Measurements from ENCODE around the gene PLEK. TPM values are rescaled to one million over a fixed set of nuclear protein-coding genes. Genes with fewer than 3 reads are reported as not detected.

PLEK gene
- total and polyA plus RNA-seq, 2 experiments from 2014 or later, result 0.92 to 0.93 TPM

- 93% methylated on average over 1 of the region's 1 CpG for WGBS (ENCODE audit: low lambda C conversion rate, missing lambda C conversion rate)
- Histone ChIP-seq H2AFZ (no peak overlapping the region), H3K27ac (no peak overlapping the region)
Observed at GRCh38 chr2:68388772-68389171, 23.7 kb downstream of the PLEK start.

GRCh38 chr2:68390114-68390513 lies 25.0 kb downstream of the PLEK start:
- 54% methylated on average over 2 of the region's 2 CpGs for WGBS (ENCODE audit: low lambda C conversion rate, missing lambda C conversion rate)
- no peak overlapping the region for H3K27ac ChIP-seq

More at GRCh38 chr2:68388772-68389171, 23.7 kb downstream of the PLEK start:
- no peaks in the 10 kb centered on the region for H3K4me1 ChIP-seq (ENCODE audit: insufficient read depth)
- no peak overlapping the region for H3K4me3 ChIP-seq
- no peak overlapping the region for H3K4me2 ChIP-seq
- no peaks in the 10 kb centered on the region for H3K9me3 ChIP-seq (ENCODE audit: low read depth)
- TF ChIP-seq EZH2 (IDR thresholded peaks at IDR 0.05; ENCODE audit: borderline replicate concordance) (no peak), CTCF (IDR thresholded peaks at IDR 0.05; ENCODE audit: poor library complexity) (no peak), EZH2phosphoT487 (IDR thresholded peaks at IDR 0.05; ENCODE audit: low read depth, severe bottlenecking, unreplicated experiment) (no peak)
- H3K27me3 ChIP-seq, result peaks cover 9% of the 10 kb centered on the region
- H3K79me2 ChIP-seq, result no peaks in the 10 kb centered on the region
- no peaks in the 10 kb centered on the region for H3K36me3 ChIP-seq (replicated peaks; ENCODE audit: insufficient read depth, low read depth)
- no peaks in the 10 kb centered on the region for H4K20me1 ChIP-seq (ENCODE audit: insufficient read depth, poor library complexity, severe bottlenecking)
- DNase-seq (ENCODE audit: low spot score), result no peak
- H3K9me2 ChIP-seq (replicated peaks; ENCODE audit: insufficient read depth), result no peaks in the 10 kb centered on the region

GRCh38 chr2:68390586-68390985 lies 25.5 kb downstream of the PLEK start:
- Histone ChIP-seq H2AFZ (no peak overlapping the region), H3K4me1 (ENCODE audit: insufficient read depth) (no peaks in the 10 kb centered on the region), H3K36me3 (replicated peaks; ENCODE audit: insufficient read depth, low read depth) (no peaks in the 10 kb centered on the region), H3K4me2 (no peak overlapping the region), H3K9me3 (ENCODE audit: low read depth) (no peaks in the 10 kb centered on the region), H3K27ac (no peak overlapping the region), H3K27me3 (peaks cover 9% of the 10 kb centered on the region), H3K4me3 (no peak overlapping the region), H3K9me2 (replicated peaks; ENCODE audit: insufficient read depth) (no peaks in the 10 kb centered on the region), H3K79me2 (no peaks in the 10 kb centered on the region), H4K20me1 (ENCODE audit: insufficient read depth, poor library complexity, severe bottlenecking) (no peaks in the 10 kb centered on the region)
- TF ChIP-seq EZH2 (IDR thresholded peaks at IDR 0.05; ENCODE audit: borderline replicate concordance), result no peak
- TF ChIP-seq EZH2phosphoT487 (IDR thresholded peaks at IDR 0.05; ENCODE audit: low read depth, severe bottlenecking, unreplicated experiment), result no peak
- no peak for TF ChIP-seq CTCF (IDR thresholded peaks at IDR 0.05; ENCODE audit: poor library complexity)
- no peak for DNase-seq (ENCODE audit: low spot score)

More at GRCh38 chr2:68390114-68390513, 25.0 kb downstream of the PLEK start:
- Histone ChIP-seq H3K9me2 (replicated peaks; ENCODE audit: insufficient read depth) (no peaks in the 10 kb centered on the region), H3K4me2 (no peak overlapping the region), H3K27me3 (peaks cover 9% of the 10 kb centered on the region), H2AFZ (no peak overlapping the region), H3K79me2 (no peaks in the 10 kb centered on the region), H3K9me3 (ENCODE audit: low read depth) (no peaks in the 10 kb centered on the region), H3K36me3 (replicated peaks; ENCODE audit: insufficient read depth, low read depth) (no peaks in the 10 kb centered on the region), H4K20me1 (ENCODE audit: insufficient read depth, poor library complexity, severe bottlenecking) (no peaks in the 10 kb centered on the region), H3K4me1 (ENCODE audit: insufficient read depth) (no peaks in the 10 kb centered on the region), H3K4me3 (no peak overlapping the region)
- no peak for TF ChIP-seq EZH2 (IDR thresholded peaks at IDR 0.05; ENCODE audit: borderline replicate concordance)
- TF ChIP-seq EZH2phosphoT487 (IDR thresholded peaks at IDR 0.05; ENCODE audit: low read depth, severe bottlenecking, unreplicated experiment), result no peak
- no peak for TF ChIP-seq CTCF (IDR thresholded peaks at IDR 0.05; ENCODE audit: poor library complexity)
- DNase-seq (ENCODE audit: low spot score), result no peak

- no peak overlapping the region for H3K4me3 ChIP-seq
- no peaks in the 10 kb centered on the region for H3K9me3 ChIP-seq (ENCODE audit: low read depth)
- H3K4me2 ChIP-seq, result no peak overlapping the region
- no peaks in the 10 kb centered on the region for H3K9me2 ChIP-seq (replicated peaks; ENCODE audit: insufficient read depth)
- H3K79me2 ChIP-seq, result no peaks in the 10 kb centered on the region
- no peak overlapping the region for H2AFZ ChIP-seq
- no peak for DNase-seq (ENCODE audit: low spot score)
- no peaks in the 10 kb centered on the region for H3K4me1 ChIP-seq (ENCODE audit: insufficient read depth)
- H3K27ac ChIP-seq, result no peak overlapping the region
- TF ChIP-seq EZH2 (IDR thresholded peaks at IDR 0.05; ENCODE audit: borderline replicate concordance) (no peak), EZH2phosphoT487 (IDR thresholded peaks at IDR 0.05; ENCODE audit: low read depth, severe bottlenecking, unreplicated experiment) (no peak), CTCF (IDR thresholded peaks at IDR 0.05; ENCODE audit: poor library complexity) (no peak)
- H3K27me3 ChIP-seq, result peaks cover 9% of the 10 kb centered on the region
- H4K20me1 ChIP-seq (ENCODE audit: insufficient read depth, poor library complexity, severe bottlenecking), result no peaks in the 10 kb centered on the region
- WGBS (ENCODE audit: low lambda C conversion rate, missing lambda C conversion rate), result 89% methylated on average over 2 of the region's 2 CpGs
- no peaks in the 10 kb centered on the region for H3K36me3 ChIP-seq (replicated peaks; ENCODE audit: insufficient read depth, low read depth)
Observed at GRCh38 chr2:68391099-68391498, 26.0 kb downstream of the PLEK start.

Measured in hepatocyte (in vitro differentiated cells).